Activated T-helper 9 cell treated with anti-CD3 and anti-CD28 coated beads, Interleukin-2, amount 50 U/mL, for 16 hours (primary cell): Measurements from ENCODE around the gene OR6K6.

Experiments
- DNase-seq: peaks from one replicate; pipeline ENCODE4 v3.0.0-alpha.2; 2020; ENCODE audit warnings: low read depth

OR6K6 gene, protein sequence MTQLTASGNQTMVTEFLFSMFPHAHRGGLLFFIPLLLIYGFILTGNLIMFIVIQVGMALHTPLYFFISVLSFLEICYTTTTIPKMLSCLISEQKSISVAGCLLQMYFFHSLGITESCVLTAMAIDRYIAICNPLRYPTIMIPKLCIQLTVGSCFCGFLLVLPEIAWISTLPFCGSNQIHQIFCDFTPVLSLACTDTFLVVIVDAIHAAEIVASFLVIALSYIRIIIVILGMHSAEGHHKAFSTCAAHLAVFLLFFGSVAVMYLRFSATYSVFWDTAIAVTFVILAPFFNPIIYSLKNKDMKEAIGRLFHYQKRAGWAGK

GRCh38 chr1:158754420-158754819, at the start of gene OR6K6:
OR6K6 (plus strand) TSS chr1:158754720; CDS start chr1:158754888, 168 bp downstream.
- no peak for DNase-seq

DNA sequence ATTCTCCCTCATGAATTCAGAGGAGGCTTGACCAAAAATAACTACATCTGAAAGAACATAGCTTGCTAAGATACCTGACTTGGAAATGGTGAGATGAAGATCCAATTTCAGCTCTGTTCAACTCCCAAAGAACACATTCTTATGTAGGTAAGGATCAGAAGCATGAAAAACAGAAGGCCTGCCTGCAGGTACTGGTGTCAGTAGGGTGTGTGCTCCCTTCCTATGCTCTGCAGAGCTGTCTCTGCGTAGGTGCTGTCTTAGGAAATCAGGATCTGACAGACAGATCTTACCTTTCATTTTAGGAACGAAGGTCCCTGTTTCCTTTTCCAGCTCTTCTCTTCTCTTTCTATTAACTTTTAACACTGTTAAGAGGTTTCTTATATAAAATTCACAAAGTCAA, 48.4 kb upstream of the OR6K6 start:
- DNase-seq: no peak

DNA sequence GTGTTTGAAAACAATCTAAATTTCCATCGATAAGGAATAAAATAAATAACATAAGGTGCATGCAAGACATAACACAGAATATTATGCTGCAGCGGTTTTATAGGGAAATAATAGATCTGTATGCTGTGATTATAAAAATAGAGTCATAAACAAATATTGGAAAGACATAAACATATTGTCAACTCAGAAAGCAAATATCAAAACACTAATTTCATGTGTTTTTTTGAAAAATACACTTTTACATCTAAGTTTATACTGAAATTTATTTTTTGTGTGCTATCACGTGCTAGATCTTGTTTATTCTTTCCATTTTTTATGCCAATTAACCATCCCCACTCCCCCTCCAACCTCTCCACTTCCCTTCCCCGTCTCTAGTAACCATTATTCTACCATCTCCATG, 43.4 kb upstream of the OR6K6 start:
- no peak for DNase-seq

DNA sequence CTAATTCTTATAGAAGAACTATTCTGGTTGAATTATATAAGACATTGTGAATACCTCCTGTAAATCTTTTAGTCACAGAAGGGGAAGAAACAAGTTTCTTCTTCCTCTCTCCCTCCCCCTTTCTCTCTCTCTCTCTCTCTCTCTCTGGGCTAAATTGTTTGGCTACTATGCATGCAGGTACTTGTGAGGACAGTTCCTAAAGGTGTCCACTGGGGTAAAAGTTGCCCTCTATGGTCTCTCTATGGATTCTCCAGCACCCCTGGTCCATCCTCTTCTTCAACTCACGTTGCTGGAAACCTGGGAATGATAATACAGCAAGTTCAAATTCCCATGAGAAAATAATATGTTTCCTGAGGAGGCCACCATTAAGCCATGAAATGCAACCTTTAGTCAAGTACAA, 39.8 kb upstream of the OR6K6 start:
- DNase-seq: no peak

GRCh38 chr1:158716335-158716734, 38.2 kb upstream of the OR6K6 start:
- no peak for DNase-seq

- DNase-seq: no peak
Measured at GRCh38 chr1:158717344-158717743, 37.2 kb upstream of the OR6K6 start.

- no peak for DNase-seq
Measured at GRCh38 chr1:158719664-158720063, 34.9 kb upstream of the OR6K6 start.

DNA sequence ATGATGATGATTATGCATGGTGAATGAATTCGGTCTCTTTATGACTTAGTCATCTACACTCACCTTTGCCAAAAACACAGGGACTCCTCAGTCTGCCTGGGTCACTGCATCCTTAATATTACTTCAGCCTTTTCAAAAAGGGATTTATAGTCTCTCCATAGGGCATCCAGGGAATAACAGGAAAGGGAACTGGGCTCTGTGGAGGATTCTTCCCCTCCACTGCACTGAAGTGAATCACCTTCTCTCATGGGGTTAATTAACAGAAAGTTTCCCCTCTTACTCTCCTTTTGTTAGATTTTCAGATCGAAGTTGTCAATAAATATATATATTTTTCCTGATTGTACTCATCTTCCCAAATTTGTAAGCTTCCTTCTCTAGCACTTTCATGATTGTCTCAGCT, 33.9 kb upstream of the OR6K6 start, which contains the start of gene OR6K3:
Gene OR6K3, minus strand, starts transcription at position 101 of the 400 bp plus-strand sequence. CDS start 2,605 bp downstream, outside the sequence.
- DNase-seq: no peak

- DNase-seq: no peak
Measured at GRCh38 chr1:158724442-158724841, 30.1 kb upstream of the OR6K6 start.

DNA sequence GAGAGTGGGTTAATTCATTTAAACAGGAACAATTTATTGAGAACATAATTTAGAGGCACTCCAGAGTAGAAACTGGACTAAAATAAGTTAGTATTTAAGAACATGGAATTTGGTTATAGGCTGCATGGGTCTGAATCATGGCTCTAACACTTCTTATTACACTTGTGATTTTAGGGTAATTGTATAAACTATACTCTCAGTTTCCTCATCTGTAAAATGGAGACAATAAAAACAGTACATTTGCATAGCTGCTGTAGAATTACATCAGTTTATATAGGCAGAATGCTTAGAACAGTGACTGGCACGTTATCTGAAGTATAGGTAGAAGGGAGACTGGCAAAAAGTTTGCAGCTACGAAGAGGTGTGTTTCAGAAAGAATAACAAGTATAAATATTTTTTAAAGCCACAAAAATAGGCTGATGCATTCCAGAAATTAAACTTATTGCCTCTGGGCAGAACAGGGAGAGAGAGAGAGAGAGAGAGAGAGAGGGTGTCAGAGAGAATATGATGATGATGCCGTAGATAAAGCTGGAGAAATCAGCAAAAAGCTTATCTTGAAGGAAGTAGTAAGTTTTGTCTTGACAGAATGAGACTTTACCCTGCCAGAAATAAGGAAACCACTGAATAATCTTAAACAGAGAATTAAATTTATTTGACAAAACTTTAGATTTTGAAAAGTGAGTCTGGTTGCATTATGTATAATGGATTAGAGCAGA, 25.9 kb upstream of the OR6K6 start:
- DNase-seq: no peak

GRCh38 chr1:158730453-158730852, 24.1 kb upstream of the OR6K6 start:
- no peak for DNase-seq

GRCh38 chr1:158731707-158732106, 22.8 kb upstream of the OR6K6 start:
- no peak for DNase-seq

DNA sequence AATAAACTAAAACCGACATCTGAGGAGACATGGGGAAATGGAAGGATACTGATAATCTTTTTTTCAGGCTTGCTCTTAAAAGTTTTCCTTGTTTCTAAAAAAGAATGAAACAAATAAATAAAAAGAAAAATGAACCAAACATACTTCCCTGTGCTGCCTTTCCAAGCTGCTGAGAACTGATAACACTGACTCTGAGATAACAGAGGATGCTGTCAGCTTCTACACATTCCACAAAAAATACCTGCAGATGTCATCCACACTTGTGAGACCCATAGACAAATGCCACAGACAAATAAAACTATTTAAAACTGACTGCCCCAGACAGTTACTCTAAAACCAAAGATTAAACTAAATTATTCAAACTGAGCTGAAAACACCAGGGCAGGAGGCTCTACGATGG, 22.0 kb upstream of the OR6K6 start:
- DNase-seq: no peak

- DNase-seq: no peak
Measured at GRCh38 chr1:158735848-158736247, 18.7 kb upstream of the OR6K6 start.

GRCh38 chr1:158752155-158752712, 2.3 kb upstream of the OR6K6 start:
- DNase-seq: no peak

DNA sequence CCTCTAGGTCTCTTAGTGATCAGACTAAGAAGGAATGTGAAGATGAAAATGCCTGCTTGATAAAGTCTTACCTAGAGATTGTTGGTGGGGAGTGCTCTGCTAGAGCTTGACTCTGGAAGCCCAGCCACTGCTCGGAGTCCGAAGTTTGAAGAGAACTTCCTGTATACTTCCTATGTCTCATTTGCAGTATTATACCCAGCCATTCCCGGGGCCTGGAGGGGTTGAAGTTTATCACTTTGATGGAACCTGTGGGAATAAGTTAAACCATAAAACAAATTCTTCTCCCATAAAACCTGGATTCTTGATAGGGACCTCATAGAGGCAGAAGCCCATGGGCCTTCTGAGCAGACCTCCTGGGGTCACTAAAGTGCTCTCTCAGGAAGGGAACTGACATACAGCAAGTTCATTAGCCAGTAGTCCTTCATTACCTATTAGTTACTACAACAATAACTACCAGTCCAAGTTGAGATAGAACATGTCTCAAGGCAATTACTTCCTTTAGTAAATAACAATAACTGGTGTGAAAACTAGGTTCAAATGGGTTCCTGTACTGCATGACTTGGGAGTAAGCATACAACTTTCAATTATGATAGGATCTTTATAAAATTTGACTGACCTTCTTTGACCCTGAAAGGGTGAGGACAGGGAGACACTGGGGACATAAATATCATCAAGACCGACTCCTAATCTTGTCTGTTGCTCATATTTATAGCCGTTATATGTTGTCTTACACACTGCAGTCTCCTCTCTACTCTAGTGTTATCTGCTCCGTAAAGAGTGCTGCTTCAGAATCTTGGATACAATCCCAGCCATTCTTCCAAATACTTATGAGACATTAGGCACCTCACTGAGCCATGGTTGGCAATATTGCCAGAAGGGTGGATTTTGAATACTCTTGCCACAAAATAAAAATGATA, 17.7 kb downstream of the OR6K6 start, which contains the start of gene OR6N1:
Gene OR6N1, minus strand, starts transcription at position 246 of the 917 bp plus-strand sequence. CDS start 5,513 bp downstream, outside the sequence.
- DNase-seq: no peak

GRCh38 chr1:158781104-158781503, 26.6 kb downstream of the OR6K6 start, which contains the start of gene OR6N2:
OR6N2 (minus strand) TSS chr1:158781204; CDS start chr1:158777635, 3,569 bp downstream.
- DNase-seq: no peak

GRCh38 chr1:158793604-158794003, 39.1 kb downstream of the OR6K6 start:
- DNase-seq: no peak

DNA sequence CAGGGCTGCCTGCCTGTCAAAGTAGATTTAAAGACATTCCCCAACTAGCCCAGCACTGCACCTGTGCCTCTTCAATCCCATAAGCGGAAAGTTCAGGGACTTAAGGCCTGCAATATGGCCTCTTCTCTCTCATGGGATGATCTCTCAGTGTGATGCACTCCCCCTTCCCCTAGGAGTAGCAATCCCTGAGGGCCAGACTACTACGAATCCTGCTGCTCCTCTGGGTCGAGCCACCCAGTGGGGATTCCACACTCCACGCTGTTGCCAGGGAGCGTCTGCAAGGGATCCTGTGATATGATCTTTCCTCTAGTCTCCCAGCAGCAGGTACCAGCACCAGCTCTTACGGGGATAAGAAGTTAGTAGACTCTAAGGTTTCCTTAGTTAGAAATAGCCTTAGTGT, 39.7 kb downstream of the OR6K6 start:
- no peak for DNase-seq

DNA sequence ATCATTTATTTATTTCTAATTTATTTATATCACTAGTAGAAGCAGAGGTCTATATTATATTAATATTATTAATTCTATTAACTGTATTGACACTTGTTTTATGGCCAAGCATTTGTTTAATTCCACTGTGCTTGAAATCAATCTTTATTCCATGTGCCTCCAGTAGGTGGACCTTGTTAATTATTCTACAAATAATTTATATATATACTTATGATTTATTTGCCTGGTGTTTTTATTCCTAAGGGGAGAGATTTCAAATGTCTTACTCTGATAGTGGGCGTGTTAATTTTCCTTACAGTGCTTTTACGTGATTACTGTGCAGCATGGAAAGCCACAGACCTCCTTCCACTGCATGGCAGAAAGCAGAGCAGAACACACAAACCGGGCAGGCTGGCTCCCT, 44.0 kb downstream of the OR6K6 start:
- DNase-seq: no peak

GRCh38 chr1:158799689-158800088, 45.2 kb downstream of the OR6K6 start:
- DNase-seq: no peak

GRCh38 chr1:158800526-158800925, 46.0 kb downstream of the OR6K6 start:
- DNase-seq: no peak
